ENCODE data around the gene RAD9A.

The RAD9A gene

GRCh38 chr11:67405688-67406339 is 14.0 kb downstream of the RAD9A start:
- no peak overlapping the region for H3K27ac ChIP-seq
- TF ChIP-seq ZFX (IDR thresholded peaks at IDR 0.05) (no peak), CTCF (conservative IDR thresholded peaks at IDR 0.05) (no peak)

GRCh38 chr11:67406420-67406968 is 14.7 kb downstream of the RAD9A start:
- TF ChIP-seq ZFX (IDR thresholded peaks at IDR 0.05) = no peak
- TF ChIP-seq CTCF (conservative IDR thresholded peaks at IDR 0.05) = no peak
- no peak overlapping the region for H3K27ac ChIP-seq

GRCh38 chr11:67406969-67407687 is 15.3 kb downstream of the RAD9A start:
- TF ChIP-seq CTCF (conservative IDR thresholded peaks at IDR 0.05) = no peak
- no peak for TF ChIP-seq ZFX (IDR thresholded peaks at IDR 0.05)
- no peak overlapping the region for H3K27ac ChIP-seq

- no peak overlapping the region for H3K27ac ChIP-seq
- TF ChIP-seq CTCF (conservative IDR thresholded peaks at IDR 0.05) (no peak), ZFX (IDR thresholded peaks at IDR 0.05) (no peak)
These were observed 15.9 kb downstream of the RAD9A start for GRCh38 chr11:67407688-67408163.

GRCh38 chr11:67408437-67409200 is 16.8 kb downstream of the RAD9A start:
- no peak for TF ChIP-seq ZFX (IDR thresholded peaks at IDR 0.05)
- TF ChIP-seq CTCF (conservative IDR thresholded peaks at IDR 0.05) = no peak
- H3K27ac ChIP-seq = no peak overlapping the region

GRCh38 chr11:67409261-67409666 is 17.5 kb downstream of the RAD9A start:
- TF ChIP-seq CTCF (conservative IDR thresholded peaks at IDR 0.05) = no peak
- TF ChIP-seq ZFX (IDR thresholded peaks at IDR 0.05) = no peak
- no peak overlapping the region for H3K27ac ChIP-seq

All from C4-2B (cell line).